HG02678 (cell line): Measurements from ENCODE around the gene PRKCH.
"Not testable (repeated sequence)": the region's sequence is repeated elsewhere in the genome, so short reads cannot be mapped to it uniquely, and the experiment has no call there.

ENCODE experiments used
- ATAC-seq: cut with Tn5 transposase; IDR thresholded peaks from one replicate; pipeline ENCODE4 v1.9.1; 2021; ENCODE audit warnings: mild to moderate bottlenecking, moderate library complexity; ENCODE audit not compliant: unreplicated experiment

Gene PRKCH

GRCh38 chr14:61387076-61387475, 65.7 kb downstream of the PRKCH start:
- ATAC-seq: no peak

- ATAC-seq: peak; percentile 60
These were observed 67.0 kb downstream of the PRKCH start for GRCh38 chr14:61388173-61388975.

GRCh38 chr14:61388976-61389576, 67.7 kb downstream of the PRKCH start:
- ATAC-seq: no peak

GRCh38 chr14:61391119-61391518, 69.7 kb downstream of the PRKCH start:
- no peak for ATAC-seq

- ATAC-seq: no peak
These were observed 70.9 kb downstream of the PRKCH start for GRCh38 chr14:61392297-61392696.

- ATAC-seq: no peak
These were observed 73.2 kb downstream of the PRKCH start for GRCh38 chr14:61394542-61394941.

GRCh38 chr14:61395115-61395725, 73.8 kb downstream of the PRKCH start:
- no peak for ATAC-seq

GRCh38 chr14:61396279-61396678, 74.9 kb downstream of the PRKCH start:
- ATAC-seq: no peak

- no peak for ATAC-seq
These were observed 75.3 kb downstream of the PRKCH start for GRCh38 chr14:61396694-61397093.

GRCh38 chr14:61397615-61398014, 76.2 kb downstream of the PRKCH start:
- no peak for ATAC-seq

- ATAC-seq: no peak
These were observed 76.8 kb downstream of the PRKCH start for GRCh38 chr14:61398221-61398620.

- no peak for ATAC-seq
These were observed 78.0 kb downstream of the PRKCH start for GRCh38 chr14:61399365-61399764.

GRCh38 chr14:61401461-61401860, 80.1 kb downstream of the PRKCH start:
- ATAC-seq: no peak

GRCh38 chr14:61403411-61403810, 82.0 kb downstream of the PRKCH start:
- no peak for ATAC-seq

- no peak for ATAC-seq
These were observed 83.3 kb downstream of the PRKCH start for GRCh38 chr14:61404637-61405036.

- no peak for ATAC-seq
These were observed 84.8 kb downstream of the PRKCH start for GRCh38 chr14:61406198-61406597.

- ATAC-seq: no peak
These were observed 85.3 kb downstream of the PRKCH start for GRCh38 chr14:61406675-61407074.

GRCh38 chr14:61408498-61408897, 87.1 kb downstream of the PRKCH start:
- ATAC-seq: no peak

GRCh38 chr14:61409782-61410181, 88.4 kb downstream of the PRKCH start:
- ATAC-seq: no peak

GRCh38 chr14:61415934-61416333, 94.6 kb downstream of the PRKCH start:
- not testable (repeated sequence) for ATAC-seq

GRCh38 chr14:61416591-61416990, 95.2 kb downstream of the PRKCH start:
- no peak for ATAC-seq

- ATAC-seq: no peak
These were observed 95.8 kb downstream of the PRKCH start for GRCh38 chr14:61417141-61417540.
